Calu3 (cell line): Measurements from ENCODE around the gene CCDC107. TPM values are rescaled to one million over a fixed set of nuclear protein-coding genes. Genes with fewer than 3 reads are reported as not detected.
A peak's percentile ranks its signal among the peaks of the same experiment; 100 is the strongest.

ENCODE experiments used
- BruUV-seq: library from RNA; stranded (reverse); fragments of 400-500 nt; replicated peaks from 2 replicates; lab custom pipeline; 2021; lab: Mats Ljungman, UMichigan
- CTCF ChIA-PET: fragments of 300-600 bp; sonication (Branson Sonifier 250); formaldehyde crosslinking; loops from one replicate; lab custom pipeline; 2022; ENCODE audit warnings: antibody characterized with exemption; lab: Charles Lee
- DNase-seq: peaks from one replicate; pipeline ENCODE4 v3.0.0; 2022
- H3K27ac Mint-ChIP-seq: one replicate; pipeline ENCODE4 v1.8.0; 2022; ENCODE audit warnings: mixed read lengths; ENCODE audit not compliant: unreplicated experiment
- H3K27me3 Mint-ChIP-seq: one replicate; pipeline ENCODE4 v1.8.0; 2022; ENCODE audit warnings: mixed read lengths; ENCODE audit not compliant: unreplicated experiment
- H3K36me3 Mint-ChIP-seq: one replicate; pipeline ENCODE4 v1.8.0; 2022; ENCODE audit warnings: mild to moderate bottlenecking, moderate library complexity, mixed read lengths; ENCODE audit not compliant: insufficient read depth, unreplicated experiment
- H3K4me1 Mint-ChIP-seq: one replicate; pipeline ENCODE4 v1.8.0; 2022; ENCODE audit warnings: mild to moderate bottlenecking, low read depth, mixed read lengths; ENCODE audit not compliant: unreplicated experiment
- H3K4me3 Mint-ChIP-seq: one replicate; pipeline ENCODE4 v1.8.0; 2022; ENCODE audit warnings: mild to moderate bottlenecking, low read depth, moderate library complexity, mixed read lengths; ENCODE audit not compliant: unreplicated experiment
- H3K9me3 Mint-ChIP-seq: one replicate; pipeline ENCODE4 v1.8.0; 2022; ENCODE audit warnings: low read depth, mixed read lengths; ENCODE audit not compliant: unreplicated experiment
- intact Hi-C: fragments of 100-400 bp; cut with micrococcal nuclease; formaldehyde crosslinking; loops from one replicate; pipeline ENCODE4 v1.10.0; 2022; ENCODE audit not compliant: unreplicated experiment
- total RNA-seq: library from RNA; stranded (reverse); gene quantifications from 2 replicates; pipeline ENCODE4 v1.2.3, GENCODE V29; 2022
- TF ChIP-seq, protein P1 (sequence below): fragments of 200-600 bp; IDR thresholded peaks from one replicate; pipeline ENCODE4 v1.8.0; 2022; ENCODE audit warnings: antibody characterized with exemption; ENCODE audit not compliant: unreplicated experiment

CCDC107 gene
- total RNA-seq, 1 experiment from 2014 or later: 7.9 TPM

DNA sequence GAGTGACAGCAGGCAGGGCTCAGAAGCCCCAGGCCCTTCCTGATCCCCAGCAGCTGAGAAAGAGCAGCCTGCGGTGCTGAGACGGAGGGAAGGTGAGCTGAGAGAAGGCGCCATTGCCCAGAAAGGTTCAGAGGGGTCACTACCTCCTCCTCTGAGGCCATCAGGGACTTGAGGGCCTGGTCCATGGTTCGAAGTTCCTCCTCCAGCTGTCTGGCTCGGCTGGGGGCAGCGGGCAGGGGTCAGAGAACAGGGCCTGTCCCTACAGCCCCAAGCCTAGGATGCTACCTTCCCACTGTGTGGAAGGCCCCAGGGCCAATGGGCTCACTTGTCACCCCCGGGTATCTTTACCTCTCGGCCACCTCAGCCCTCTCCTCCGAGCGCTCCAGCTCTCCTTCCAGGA is 26.8 kb downstream of the CCDC107 start:
- Mint-ChIP-seq H3K9me3 (no peaks in the 10 kb centered on the region), H3K36me3 (peaks cover 45% of the 10 kb centered on the region), H3K27ac (no peak overlapping the region), H3K4me3 (no peak overlapping the region), H3K27me3 (no peaks in the 10 kb centered on the region), H3K4me1 (peaks cover 16% of the 10 kb centered on the region)
- CTCF ChIA-PET: no interaction called here
- TF ChIP-seq, protein P1, sequence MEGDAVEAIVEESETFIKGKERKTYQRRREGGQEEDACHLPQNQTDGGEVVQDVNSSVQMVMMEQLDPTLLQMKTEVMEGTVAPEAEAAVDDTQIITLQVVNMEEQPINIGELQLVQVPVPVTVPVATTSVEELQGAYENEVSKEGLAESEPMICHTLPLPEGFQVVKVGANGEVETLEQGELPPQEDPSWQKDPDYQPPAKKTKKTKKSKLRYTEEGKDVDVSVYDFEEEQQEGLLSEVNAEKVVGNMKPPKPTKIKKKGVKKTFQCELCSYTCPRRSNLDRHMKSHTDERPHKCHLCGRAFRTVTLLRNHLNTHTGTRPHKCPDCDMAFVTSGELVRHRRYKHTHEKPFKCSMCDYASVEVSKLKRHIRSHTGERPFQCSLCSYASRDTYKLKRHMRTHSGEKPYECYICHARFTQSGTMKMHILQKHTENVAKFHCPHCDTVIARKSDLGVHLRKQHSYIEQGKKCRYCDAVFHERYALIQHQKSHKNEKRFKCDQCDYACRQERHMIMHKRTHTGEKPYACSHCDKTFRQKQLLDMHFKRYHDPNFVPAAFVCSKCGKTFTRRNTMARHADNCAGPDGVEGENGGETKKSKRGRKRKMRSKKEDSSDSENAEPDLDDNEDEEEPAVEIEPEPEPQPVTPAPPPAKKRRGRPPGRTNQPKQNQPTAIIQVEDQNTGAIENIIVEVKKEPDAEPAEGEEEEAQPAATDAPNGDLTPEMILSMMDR: no peak
- intact Hi-C loops: no loop called here
- BruUV-seq: no TSS peak
- DNase-seq: no peak

DNA sequence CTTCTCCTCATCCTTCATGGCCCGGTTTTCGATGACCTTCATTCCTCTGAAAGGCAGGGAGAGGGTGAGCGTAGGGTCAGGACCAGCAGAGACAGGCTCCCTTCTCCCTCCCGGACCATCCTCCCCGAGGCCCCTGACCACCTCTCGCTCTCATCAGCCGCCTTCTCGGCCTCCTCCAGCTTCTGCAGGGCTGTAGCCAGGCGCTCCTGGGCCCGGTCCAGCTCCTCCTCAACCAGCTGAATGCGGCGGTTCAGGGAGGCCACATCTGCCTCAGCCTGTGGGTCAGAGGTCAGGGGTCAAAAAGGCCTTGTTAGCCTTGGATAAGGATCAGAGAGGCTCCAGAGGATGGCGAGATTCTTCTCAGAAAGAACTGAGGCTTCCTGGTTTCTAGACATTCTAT is 27.4 kb downstream of the CCDC107 start:
- no peaks in the 10 kb centered on the region for H3K27me3 Mint-ChIP-seq
- CTCF ChIA-PET: interaction anchor here (0.7 kb wide), 1 partner anchor 11 kb away, joined by 3 read pairs; no protein-coding TSS in a partner anchor
- DNase-seq: no peak
- peaks cover 16% of the 10 kb centered on the region for H3K4me1 Mint-ChIP-seq
- no peak overlapping the region for H3K27ac Mint-ChIP-seq
- no peak overlapping the region for H3K4me3 Mint-ChIP-seq
- peaks cover 48% of the 10 kb centered on the region for H3K36me3 Mint-ChIP-seq
- intact Hi-C loops: no loop called here
- H3K9me3 Mint-ChIP-seq: no peaks in the 10 kb centered on the region
- TF ChIP-seq, protein P1: no peak
- BruUV-seq: no TSS peak

DNA sequence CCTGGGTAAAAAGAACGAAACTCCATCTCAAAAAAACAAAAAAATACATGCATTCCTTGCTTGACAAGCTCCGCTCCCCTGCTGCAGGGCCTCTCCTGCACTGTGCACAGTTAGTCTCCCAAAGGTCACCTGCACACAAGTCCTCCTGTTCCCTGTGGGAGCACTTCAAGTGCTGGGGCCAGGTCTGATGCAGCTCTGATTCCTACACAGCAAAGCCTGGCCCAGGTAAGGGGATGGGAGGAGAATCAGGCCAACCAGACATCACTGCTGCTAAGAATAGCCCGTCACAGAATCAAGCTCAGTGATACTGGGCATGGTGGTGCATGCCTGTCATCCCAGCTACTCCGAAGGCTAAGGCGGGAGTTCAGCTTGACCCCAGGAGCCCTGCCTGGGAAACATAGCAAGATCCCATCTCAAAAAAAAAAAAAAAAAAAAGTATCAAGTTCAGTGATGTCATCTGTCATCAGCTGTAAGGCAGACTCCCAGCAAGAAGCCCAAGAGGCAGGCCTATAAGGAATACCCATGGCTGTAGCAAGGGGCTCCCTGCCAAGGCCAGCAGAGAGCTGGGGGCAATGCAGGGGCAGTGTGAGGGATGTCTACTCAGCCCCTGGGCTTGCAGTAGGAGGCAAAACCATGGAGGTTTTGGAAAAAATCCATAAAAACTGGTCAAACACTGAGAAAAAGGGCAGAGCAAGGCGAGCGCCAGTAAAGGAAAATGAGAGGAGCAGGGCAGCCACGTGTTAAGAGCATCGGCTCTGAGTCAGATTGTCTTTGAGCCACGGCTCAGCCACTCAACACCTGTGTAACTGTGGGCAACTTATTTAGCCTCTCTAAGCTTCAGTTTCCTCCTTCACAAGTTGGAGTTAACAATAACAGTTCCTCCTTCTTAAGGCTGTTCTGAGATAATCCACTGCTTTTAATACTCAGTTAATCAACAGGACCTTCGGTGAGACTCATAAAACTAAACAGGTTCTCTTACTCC is 28.4 kb downstream of the CCDC107 start:
- Mint-ChIP-seq H3K4me1 (peaks cover 9% of the 10 kb centered on the region), H3K36me3 (peaks cover 58% of the 10 kb centered on the region), H3K27me3 (no peaks in the 10 kb centered on the region), H3K9me3 (no peaks in the 10 kb centered on the region), H3K4me3 (no peak overlapping the region), H3K27ac (no peak overlapping the region)
- TF ChIP-seq, protein P1: no peak
- CTCF ChIA-PET: interaction anchor here (0.6 to 0.7 kb wide), 2 partner anchors 10 to 75 kb away, joined by 3 to 6 read pairs; no protein-coding TSS in a partner anchor
- no peak for DNase-seq
- no TSS peak for BruUV-seq
- intact Hi-C loops: no loop called here

DNA sequence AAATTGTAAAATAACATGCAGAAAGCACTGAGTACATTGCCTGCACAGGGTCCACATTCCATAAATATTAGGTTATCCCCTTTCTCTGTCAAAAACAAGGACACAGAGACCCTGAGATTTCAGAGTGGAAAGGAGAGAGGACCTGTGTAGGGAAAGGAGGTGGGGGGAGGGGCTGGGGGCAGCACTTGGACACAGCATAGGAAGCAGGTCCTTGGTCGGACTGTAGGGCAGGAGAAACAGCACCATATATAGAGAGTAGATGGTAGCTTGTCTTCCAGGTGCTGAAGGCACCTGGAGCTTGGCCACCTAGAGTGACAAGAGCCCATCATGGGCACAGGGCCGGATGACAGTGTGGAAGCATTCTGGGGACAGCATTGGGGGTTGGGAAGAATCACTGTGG is 29.2 kb downstream of the CCDC107 start:
- intact Hi-C loops: no loop called here
- Mint-ChIP-seq H3K4me1 (peaks cover 8% of the 10 kb centered on the region), H3K27ac (peak overlapping the region; percentile 73), H3K4me3 (peak overlapping the region; percentile 19), H3K36me3 (peaks cover 53% of the 10 kb centered on the region), H3K9me3 (no peaks in the 10 kb centered on the region), H3K27me3 (no peaks in the 10 kb centered on the region)
- DNase-seq: no peak
- TF ChIP-seq, protein P1: no peak
- no TSS peak for BruUV-seq
- CTCF ChIA-PET: interaction anchor here (2.9 kb wide), 1 partner anchor 26 kb away, joined by 7 read pairs; no protein-coding TSS in a partner anchor
